ENCODE results near the gene SEC22C. TPM values are rescaled to one million over a fixed set of nuclear protein-coding genes. Genes with fewer than 3 reads are reported as not detected.

SEC22C gene
- total and polyA plus RNA-seq, 5 donors, result 20.2 to 29.9 (median 27.0) TPM

DNA sequence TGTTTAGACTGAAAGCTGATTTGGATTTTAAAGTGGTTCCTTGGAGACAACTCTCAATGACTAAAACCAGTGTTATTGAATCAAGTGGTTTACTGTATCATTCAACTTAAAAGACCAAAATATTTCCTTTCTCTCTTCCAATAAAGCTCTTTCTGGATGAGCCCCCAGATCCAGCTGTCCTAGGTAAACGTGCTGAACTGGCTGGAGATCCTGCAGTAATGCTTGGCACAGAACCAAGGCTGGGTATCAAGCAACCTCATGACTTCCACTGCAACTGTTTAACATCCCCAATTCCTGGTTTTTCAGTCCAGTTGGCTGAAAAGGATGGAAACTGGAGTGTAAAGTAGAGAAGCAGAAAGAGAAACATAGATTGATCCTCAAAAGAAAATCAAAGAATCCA lies 28.9 kb downstream of the SEC22C start:
- no peak overlapping the region for H3K27ac ChIP-seq (ENCODE audit: low read length)
- H3K4me3 ChIP-seq (ENCODE audit: low read length), result no peak overlapping the region
- ATAC-seq (no peak), DNase-seq (no peak)
- WGBS, result 26% methylated on average over 1 of the region's 1 CpG
- H3K4me1 ChIP-seq (ENCODE audit: control insufficient read depth, insufficient read depth, low read length), result no peaks in the 10 kb centered on the region
- H3K27me3 ChIP-seq (ENCODE audit: control insufficient read depth, insufficient read depth), result no peaks in the 10 kb centered on the region
- H3K9me3 ChIP-seq (ENCODE audit: control insufficient read depth, low read length), result no peaks in the 10 kb centered on the region
- intact Hi-C loops (cut with DNase I), result no loop called here

DNA sequence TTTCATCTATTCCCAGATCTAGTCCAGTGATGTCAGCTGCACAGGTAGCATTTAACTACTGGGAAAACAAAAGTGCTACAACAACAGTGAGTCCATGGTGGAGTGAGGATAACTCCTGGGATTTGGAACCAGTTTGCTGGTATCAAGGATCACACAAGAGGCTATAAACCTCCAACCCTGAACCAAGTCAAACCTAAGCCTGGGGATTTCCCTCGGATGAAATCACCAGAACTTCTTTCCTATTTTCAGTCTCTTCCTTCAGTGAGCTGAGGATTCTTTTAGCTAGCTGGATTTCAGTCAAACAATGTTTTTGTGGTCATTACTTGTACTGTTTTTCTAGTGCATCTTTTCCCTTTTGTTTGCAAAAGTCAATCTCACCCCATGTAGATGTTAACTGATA lies 31.5 kb downstream of the SEC22C start:
- no peak overlapping the region for H3K4me3 ChIP-seq (ENCODE audit: low read length)
- no peaks in the 10 kb centered on the region for H3K4me1 ChIP-seq (ENCODE audit: control insufficient read depth, insufficient read depth, low read length)
- intact Hi-C loops (cut with DNase I), result no loop called here
- DNase-seq, result no peak
- no peak overlapping the region for H3K27ac ChIP-seq (ENCODE audit: low read length)
- no peak for ATAC-seq
- 74% methylated on average over 1 of the region's 1 CpG for WGBS
- H3K9me3 ChIP-seq (ENCODE audit: control insufficient read depth, low read length), result no peaks in the 10 kb centered on the region
- H3K27me3 ChIP-seq (ENCODE audit: control insufficient read depth, insufficient read depth), result no peaks in the 10 kb centered on the region

DNA sequence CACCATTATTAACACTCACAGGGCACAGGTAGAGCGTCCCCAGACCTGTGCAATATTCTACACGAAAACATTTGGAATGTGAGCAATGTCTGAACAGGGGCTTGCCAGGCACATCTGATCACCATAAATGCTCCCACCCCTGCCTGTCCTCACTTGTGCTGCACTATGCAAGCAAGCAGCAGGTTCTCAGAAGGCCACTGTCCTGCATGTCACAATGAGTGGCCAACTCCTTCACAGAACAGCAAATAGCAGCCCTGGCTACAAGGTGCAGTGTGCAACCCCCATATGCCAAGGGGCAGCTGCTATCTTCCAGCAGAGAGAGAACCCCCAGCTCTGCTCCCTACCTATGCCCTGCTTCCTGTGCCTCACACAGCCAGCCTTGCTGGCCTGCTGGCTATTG lies 32.6 kb downstream of the SEC22C start:
- ATAC-seq, result no peak
- 94% methylated on average over 2 of the region's 2 CpGs for WGBS
- DNase-seq, result no peak
- H3K27ac ChIP-seq (ENCODE audit: low read length), result no peak overlapping the region
- H3K4me3 ChIP-seq (ENCODE audit: low read length), result no peak overlapping the region
- peaks cover 5% of the 10 kb centered on the region for H3K4me1 ChIP-seq (ENCODE audit: control insufficient read depth, insufficient read depth, low read length)
- no peaks in the 10 kb centered on the region for H3K9me3 ChIP-seq (ENCODE audit: control insufficient read depth, low read length)
- intact Hi-C loops (cut with DNase I), result loop anchor here in 2 of 4 donors (5.0 to 10.0 kb wide), 3 partner anchors 302 to 654 kb away; no protein-coding TSS in a partner anchor
- no peaks in the 10 kb centered on the region for H3K27me3 ChIP-seq (ENCODE audit: control insufficient read depth, insufficient read depth)

DNA sequence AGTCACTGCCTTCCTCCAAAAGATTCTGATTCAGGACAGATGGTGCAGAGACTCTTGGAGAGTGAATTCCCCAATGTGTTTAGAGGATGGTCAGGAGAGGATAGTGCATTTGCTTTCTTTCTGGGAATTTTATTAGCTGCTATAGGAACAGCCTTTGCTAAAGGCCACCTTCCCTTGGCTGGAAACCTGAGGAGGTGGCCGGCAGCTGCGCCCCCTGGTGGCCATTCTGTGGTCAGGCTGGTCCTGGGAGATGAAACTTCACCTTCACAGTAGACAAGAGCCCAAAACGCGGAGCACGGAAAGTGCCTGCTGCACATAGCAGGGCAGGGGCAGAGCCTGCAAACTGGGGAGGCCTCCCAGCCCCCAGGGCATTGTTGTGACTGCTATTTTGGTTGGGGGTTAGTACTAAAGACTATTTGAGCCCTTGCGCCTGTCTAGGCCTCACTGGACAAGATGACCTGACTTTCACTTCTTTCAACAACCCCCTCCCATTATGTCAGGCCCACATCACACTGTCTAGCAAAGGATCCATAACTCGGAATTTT lies 34.3 kb downstream of the SEC22C start:
- DNase-seq (peak; percentile 67 to 89 (median 86)), ATAC-seq (peak; percentile 50 to 63)
- intact Hi-C loops (cut with DNase I), result loop anchor here in 2 of 4 donors (5.0 to 10.0 kb wide), 3 partner anchors 300 to 653 kb away; no protein-coding TSS in a partner anchor
- 36% methylated on average over 7 of the region's 7 CpGs for WGBS
- Histone ChIP-seq H3K9me3 (ENCODE audit: control insufficient read depth, low read length) (no peaks in the 10 kb centered on the region), H3K27me3 (ENCODE audit: control insufficient read depth, insufficient read depth) (no peaks in the 10 kb centered on the region), H3K4me1 (ENCODE audit: control insufficient read depth, insufficient read depth, low read length) (peaks cover 5% of the 10 kb centered on the region), H3K27ac (ENCODE audit: low read length) (no peak overlapping the region), H3K4me3 (ENCODE audit: low read length) (no peak overlapping the region)

DNA sequence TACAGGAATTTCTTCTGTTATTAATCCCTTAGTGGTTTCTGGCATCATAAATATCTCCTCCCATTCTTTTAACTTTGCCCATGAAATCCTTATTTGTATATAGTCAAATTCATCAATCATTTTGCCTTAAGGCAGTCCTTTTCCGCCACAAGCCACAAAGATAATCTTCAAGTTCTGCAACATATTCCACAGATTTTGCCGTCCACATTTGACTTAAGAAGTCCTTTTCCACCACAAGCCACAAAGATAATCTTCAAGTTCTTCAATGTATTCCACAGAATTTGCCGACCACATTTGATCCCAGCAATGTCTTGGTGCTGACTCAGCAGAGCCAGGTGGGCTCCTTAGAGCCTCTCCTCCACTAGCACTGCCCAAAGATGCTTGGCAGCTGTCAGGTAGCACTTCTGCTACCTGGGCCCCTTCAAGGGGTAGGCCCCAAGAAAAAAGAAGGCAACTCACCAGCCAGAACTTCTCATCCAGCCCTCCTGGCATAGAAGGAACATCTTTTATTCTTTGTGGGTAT lies 35.0 kb downstream of the SEC22C start:
- DNase-seq, result no peak
- WGBS, result 88% methylated on average over 3 of the region's 3 CpGs
- H3K27me3 ChIP-seq (ENCODE audit: control insufficient read depth, insufficient read depth), result no peaks in the 10 kb centered on the region
- no peak for ATAC-seq
- peaks cover 5% of the 10 kb centered on the region for H3K4me1 ChIP-seq (ENCODE audit: control insufficient read depth, insufficient read depth, low read length)
- H3K9me3 ChIP-seq (ENCODE audit: control insufficient read depth, low read length), result no peaks in the 10 kb centered on the region
- peak overlapping the region; percentile 15 for H3K27ac ChIP-seq (ENCODE audit: low read length)
- intact Hi-C loops (cut with DNase I), result loop anchor here in 2 of 4 donors (5.0 to 10.0 kb wide), 3 partner anchors 299 to 652 kb away; no protein-coding TSS in a partner anchor
- no peak overlapping the region for H3K4me3 ChIP-seq (ENCODE audit: low read length)

DNA sequence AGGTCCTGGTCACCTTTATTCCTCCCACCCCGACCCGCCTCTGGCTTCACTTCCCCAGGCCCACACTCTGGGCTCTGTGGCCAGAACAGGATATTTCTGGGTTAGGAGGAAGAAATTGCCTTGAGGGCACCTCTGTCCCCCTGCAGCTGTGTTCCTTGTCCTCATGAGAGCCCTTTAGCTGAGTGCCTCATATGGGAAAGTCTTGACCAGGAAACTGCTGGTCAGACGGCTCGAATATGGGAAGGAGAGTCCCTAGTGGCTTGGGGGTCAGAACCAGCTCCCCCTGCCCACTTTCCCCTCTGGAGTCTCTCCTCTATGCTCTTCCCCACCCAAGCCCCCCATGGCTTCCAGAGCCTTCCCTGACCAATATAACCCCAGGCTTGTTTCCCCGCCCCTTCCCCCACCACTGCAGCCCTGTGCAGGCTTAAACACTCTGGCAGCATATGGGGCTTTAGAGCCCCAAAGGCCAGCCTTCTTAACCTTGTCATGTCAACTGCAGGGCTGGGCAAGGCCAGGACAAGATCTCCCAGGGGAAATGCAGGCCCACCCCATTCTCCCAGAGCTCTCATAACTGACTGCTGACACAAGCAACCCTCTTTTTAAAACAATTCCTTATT lies 36.4 kb downstream of the SEC22C start:
- H3K9me3 ChIP-seq (ENCODE audit: control insufficient read depth, low read length), result no peaks in the 10 kb centered on the region
- DNase-seq, result no peak
- H3K4me1 ChIP-seq (ENCODE audit: control insufficient read depth, insufficient read depth, low read length), result peaks cover 5% of the 10 kb centered on the region
- H3K4me3 ChIP-seq (ENCODE audit: low read length), result no peak overlapping the region
- H3K27me3 ChIP-seq (ENCODE audit: control insufficient read depth, insufficient read depth), result no peaks in the 10 kb centered on the region
- WGBS, result 69% methylated on average over 5 of the region's 5 CpGs
- no peak overlapping the region for H3K27ac ChIP-seq (ENCODE audit: low read length)
- intact Hi-C loops (cut with DNase I), result loop anchor here in 2 of 4 donors (5.0 to 10.0 kb wide), 3 partner anchors 298 to 651 kb away; no protein-coding TSS in a partner anchor
- ATAC-seq, result peak; percentile 2 to 3

DNA sequence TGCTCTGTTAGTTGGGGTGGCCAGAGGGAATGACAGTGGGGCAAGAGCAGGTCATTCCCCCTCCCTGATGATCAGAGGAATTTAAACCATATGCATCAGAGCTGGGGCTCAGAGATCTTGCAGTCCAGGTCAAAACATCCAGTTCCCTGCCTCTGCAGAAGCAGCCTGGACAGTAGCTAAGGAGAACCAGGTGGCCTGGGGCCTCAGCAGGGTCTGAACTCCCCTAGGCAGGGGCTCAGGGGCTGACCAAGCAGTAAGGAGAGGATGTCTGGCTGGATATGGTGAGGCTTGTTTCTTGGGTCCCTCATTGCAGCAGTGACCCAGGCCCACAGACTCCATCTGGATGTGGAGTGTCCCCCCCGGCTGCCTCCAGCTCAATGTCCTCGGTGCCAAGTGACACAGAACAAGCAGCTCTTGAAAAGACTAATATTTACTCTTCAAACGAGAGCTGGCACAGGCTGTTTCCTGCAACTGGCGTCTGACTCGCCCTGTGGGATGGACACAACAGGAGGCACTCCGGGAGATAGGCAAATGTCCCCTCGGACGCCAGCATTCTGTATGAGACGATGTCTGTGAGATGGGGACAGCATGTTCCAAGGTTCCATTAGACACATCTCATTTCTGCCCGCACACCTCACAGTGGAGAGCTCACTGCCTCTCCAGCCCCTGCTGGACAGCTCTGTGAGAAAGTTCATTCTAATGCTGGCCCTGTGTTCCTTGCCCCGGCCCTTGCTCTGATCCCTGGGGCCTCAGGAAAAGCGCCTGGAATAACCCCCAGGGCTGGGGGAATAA lies 37.1 kb downstream of the SEC22C start:
- ATAC-seq, result peak; percentile 72 to 73
- Histone ChIP-seq H3K4me3 (ENCODE audit: low read length) (no peak overlapping the region), H3K27ac (ENCODE audit: low read length) (peak overlapping the region; percentile 14), H3K9me3 (ENCODE audit: control insufficient read depth, low read length) (no peaks in the 10 kb centered on the region), H3K4me1 (ENCODE audit: control insufficient read depth, insufficient read depth, low read length) (peaks cover 5% of the 10 kb centered on the region), H3K27me3 (ENCODE audit: control insufficient read depth, insufficient read depth) (no peaks in the 10 kb centered on the region)
- peak; percentile 45 to 84 (median 82) for DNase-seq
- 20% methylated on average over 12 of the region's 12 CpGs for WGBS
- intact Hi-C loops (cut with DNase I), result loop anchor here in 2 of 4 donors (5.0 to 10.0 kb wide), 4 partner anchors 42 to 650 kb away; partner anchors contain the start of gene VIPR1 (in 1 of the 2)

DNA sequence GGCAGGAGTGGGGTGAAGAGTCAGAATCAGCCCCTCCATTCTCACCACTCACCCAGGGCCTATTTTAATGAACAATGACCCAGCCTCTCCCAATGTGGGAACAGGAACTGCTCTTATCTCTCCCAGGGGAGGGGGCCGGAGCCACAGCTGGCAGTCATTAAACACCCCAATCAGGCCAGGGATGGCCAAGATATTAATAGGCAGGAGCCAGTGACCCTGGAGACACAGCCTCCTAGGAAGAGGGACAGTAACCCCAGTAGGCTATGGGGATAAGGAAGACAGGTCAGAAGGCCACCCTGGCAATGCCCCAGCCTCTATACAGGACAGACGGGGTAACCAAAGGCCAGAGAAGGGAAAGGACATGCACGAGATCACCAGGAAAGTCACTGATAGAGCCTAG lies 40.7 kb downstream of the SEC22C start:
- H3K27me3 ChIP-seq (ENCODE audit: control insufficient read depth, insufficient read depth), result no peaks in the 10 kb centered on the region
- no peak overlapping the region for H3K27ac ChIP-seq (ENCODE audit: low read length)
- intact Hi-C loops (cut with DNase I), result loop anchor here in 1 of 4 donors (5.0 to 10.0 kb wide), 2 partner anchors 39 to 646 kb away; partner anchors contain the start of gene VIPR1
- H3K9me3 ChIP-seq (ENCODE audit: control insufficient read depth, low read length), result no peaks in the 10 kb centered on the region
- peak; percentile 6 to 44 for ATAC-seq
- H3K4me3 ChIP-seq (ENCODE audit: low read length), result no peak overlapping the region
- peak in 2 of 3 donors; percentile 65 to 69 for DNase-seq
- WGBS, result 21% methylated on average over 3 of the region's 3 CpGs
- H3K4me1 ChIP-seq (ENCODE audit: control insufficient read depth, insufficient read depth, low read length), result peaks cover 5% of the 10 kb centered on the region

DNA sequence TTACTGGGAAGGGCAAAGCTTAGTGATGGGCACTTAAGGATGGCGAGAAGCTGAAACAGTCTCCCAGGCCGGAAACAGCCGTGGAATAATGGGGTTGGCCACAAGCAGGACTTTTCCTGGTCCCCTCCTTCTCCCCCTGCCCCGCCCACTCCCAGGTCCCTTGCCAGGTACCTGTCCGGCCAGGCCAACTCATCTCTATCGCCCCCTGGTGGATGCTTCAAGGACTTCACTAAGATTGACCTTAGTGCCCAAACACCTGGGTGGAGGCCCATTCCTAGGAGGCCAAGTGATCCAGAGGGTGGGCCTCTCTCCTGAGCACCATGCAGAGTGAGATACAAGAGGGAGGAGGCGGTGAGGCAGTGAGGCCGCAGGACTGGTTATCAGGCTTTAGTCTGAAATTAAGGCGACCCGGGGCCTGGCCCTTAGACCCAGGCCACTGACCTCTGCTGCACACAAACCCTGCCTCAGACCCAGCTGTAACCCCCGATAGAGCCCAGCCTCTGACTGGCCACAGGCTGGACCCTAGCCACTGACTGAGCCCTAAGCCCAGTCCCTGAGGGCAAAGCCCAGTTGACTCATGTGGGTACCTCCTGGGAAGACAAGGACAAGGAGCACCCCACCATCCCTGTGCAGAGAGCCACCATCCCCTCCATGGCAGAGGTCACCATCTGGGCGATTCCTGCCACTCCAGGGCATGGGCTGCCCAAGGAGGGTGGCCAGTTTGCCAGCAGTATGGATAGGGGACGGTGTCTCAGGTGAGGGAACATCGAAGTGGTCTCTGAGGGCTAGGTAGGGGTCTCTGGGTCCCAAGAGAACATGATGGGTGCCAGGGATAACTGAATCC lies 41.7 kb downstream of the SEC22C start:
- peak in 2 of 3 donors; percentile 69 to 70 for DNase-seq
- Histone ChIP-seq H3K4me1 (ENCODE audit: control insufficient read depth, insufficient read depth, low read length) (peaks cover 5% of the 10 kb centered on the region), H3K27me3 (ENCODE audit: control insufficient read depth, insufficient read depth) (no peaks in the 10 kb centered on the region), H3K4me3 (ENCODE audit: low read length) (no peak overlapping the region), H3K9me3 (ENCODE audit: control insufficient read depth, low read length) (no peaks in the 10 kb centered on the region), H3K27ac (ENCODE audit: low read length) (no peak overlapping the region)
- intact Hi-C loops (cut with DNase I), result loop anchor here (5.0 to 10.0 kb wide), 2 partner anchors 38 to 645 kb away; partner anchors contain the start of gene VIPR1 (in 4 of the 4)
- ATAC-seq, result peak; percentile 2 to 15
- 67% methylated on average over 14 of the region's 14 CpGs for WGBS

DNA sequence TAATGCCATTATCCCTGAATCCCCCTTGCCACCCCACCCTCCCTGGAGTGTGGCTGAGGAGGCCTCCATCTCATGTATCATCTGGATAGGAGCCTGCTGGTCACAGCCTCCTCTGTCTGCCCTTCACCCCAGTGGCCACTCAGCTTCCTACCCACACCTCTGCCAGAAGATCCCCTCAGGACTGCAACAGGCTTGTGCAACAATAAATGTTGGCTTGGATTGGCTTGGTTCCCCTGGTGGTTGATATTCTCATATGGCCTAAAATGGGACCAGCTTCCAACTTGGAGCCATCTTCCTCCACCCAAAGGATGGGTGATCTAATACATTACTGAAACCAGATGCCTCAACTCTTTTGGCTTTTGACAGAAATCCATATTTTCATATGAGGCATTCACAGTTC lies 44.4 kb downstream of the SEC22C start:
- ATAC-seq (no peak), DNase-seq (no peak)
- Histone ChIP-seq H3K27ac (ENCODE audit: low read length) (no peak overlapping the region), H3K9me3 (ENCODE audit: control insufficient read depth, low read length) (no peaks in the 10 kb centered on the region), H3K4me3 (ENCODE audit: low read length) (no peak overlapping the region), H3K27me3 (ENCODE audit: control insufficient read depth, insufficient read depth) (no peaks in the 10 kb centered on the region), H3K4me1 (ENCODE audit: control insufficient read depth, insufficient read depth, low read length) (no peaks in the 10 kb centered on the region)
- intact Hi-C loops (cut with DNase I), result loop anchor here in 3 of 4 donors (5.0 kb wide), 1 partner anchor 35 kb away; the partner anchor contains the start of gene VIPR1 (in 3 of the 3)

Data from right cardiac atrium (tissue), 5 donors.